ENCODE data around the gene MINK1.

- no peak for TF ChIP-seq ZFP3 (tag by site-specific recombination; IDR thresholded peaks at IDR 0.05; ENCODE audit: low read depth)
- no peak for TF ChIP-seq ZNF791 (tag by site-specific recombination; IDR thresholded peaks at IDR 0.05)
- no peak for TF ChIP-seq YY1 (tag by site-specific recombination; IDR thresholded peaks at IDR 0.05)
- TF ChIP-seq CTCF (tag by site-specific recombination; IDR thresholded peaks at IDR 0.05), result no peak
- no peak for TF ChIP-seq GLI4 (tag by site-specific recombination; IDR thresholded peaks at IDR 0.05)
- TF ChIP-seq ZNF530 (tag by site-specific recombination; IDR thresholded peaks at IDR 0.05; ENCODE audit: low read depth), result no peak
- no peak for TF ChIP-seq ZNF48 (tag by site-specific recombination; IDR thresholded peaks at IDR 0.05)
- no peak for TF ChIP-seq TCF7L2 (IDR thresholded peaks at IDR 0.05; ENCODE audit: borderline replicate concordance, low read depth, low read length)
Measured at GRCh38 chr17:4834681-4835020, 1.5 kb downstream of the MINK1 start.
